Activated naive CD8-positive, alpha-beta T cell treated with anti-CD3 and anti-CD28 coated beads for 36 hours (primary cell): ENCODE results near the gene XRCC1. TPM values are rescaled to one million over a fixed set of nuclear protein-coding genes. Genes with fewer than 3 reads are reported as not detected.
"Not testable (repeated sequence)": the region's sequence is repeated elsewhere in the genome, so short reads cannot be mapped to it uniquely, and the experiment has no call there.

ENCODE experiments used
- DNase-seq: peaks from one replicate; pipeline ENCODE4 v3.0.0; 2021
- H3K27ac Mint-ChIP-seq: one replicate; pipeline ENCODE4 v1.8.0; 2022; ENCODE audit warnings: mild to moderate bottlenecking, moderate library complexity, mixed read lengths
- H3K27me3 Mint-ChIP-seq: one replicate; pipeline ENCODE4 v1.8.0; 2022; ENCODE audit warnings: mild to moderate bottlenecking, mixed read lengths
- H3K36me3 Mint-ChIP-seq: one replicate; pipeline ENCODE4 v1.8.0; 2021; ENCODE audit warnings: mild to moderate bottlenecking, mixed read lengths
- H3K4me1 Mint-ChIP-seq: one replicate; pipeline ENCODE4 v1.8.0; 2021; ENCODE audit warnings: mixed read lengths
- H3K4me3 Mint-ChIP-seq: one replicate; pipeline ENCODE4 v1.8.0; 2022; ENCODE audit warnings: mild to moderate bottlenecking, moderate library complexity, mixed read lengths
- H3K9me3 Mint-ChIP-seq: one replicate; pipeline ENCODE4 v1.8.0; 2022; ENCODE audit warnings: mixed read lengths
- total RNA-seq, 2 experiments: library from RNA; stranded (reverse); gene quantifications; one replicate each; pipeline ENCODE4 v1.2.3, GENCODE V29; 2021

XRCC1 gene
- total RNA-seq, 2 experiments from 2014 or later, result 35.4 to 36.8 TPM

DNA sequence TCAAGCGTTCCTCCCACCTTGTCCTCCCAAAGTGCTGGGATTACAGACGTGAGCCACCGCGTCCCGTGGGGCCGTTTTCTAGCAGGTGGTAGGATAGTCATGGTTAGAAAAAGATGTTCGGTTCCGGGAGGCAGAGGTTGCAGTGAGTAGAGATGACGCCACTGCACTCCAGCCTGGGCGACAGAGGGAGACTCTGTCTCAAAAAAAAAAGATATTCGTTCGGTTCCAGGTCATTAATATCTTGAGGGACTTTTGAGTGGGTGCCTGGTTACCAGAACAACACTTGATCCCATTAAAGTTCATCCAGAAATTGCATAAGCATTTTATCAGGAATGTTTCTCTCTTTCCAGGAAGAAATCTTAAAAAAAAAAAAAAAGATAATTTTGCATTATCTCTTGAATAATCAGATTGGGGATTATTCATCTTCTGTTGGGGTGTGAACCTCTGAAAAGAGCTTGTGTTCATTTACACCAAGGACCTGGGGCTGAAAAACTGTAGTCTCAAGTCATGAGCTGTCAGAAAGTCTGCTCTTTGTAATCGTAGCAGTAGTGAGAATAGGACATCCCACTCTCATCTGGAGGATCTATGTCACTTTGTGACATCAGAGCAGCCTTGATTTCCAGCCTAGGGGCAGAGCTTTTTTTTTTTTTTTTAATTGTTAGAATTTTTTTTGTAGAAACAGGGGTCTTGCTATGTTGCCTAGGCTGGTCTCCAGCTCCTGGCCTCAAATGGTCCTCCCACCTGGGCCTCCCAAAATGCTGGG lies 47.3 kb downstream of the XRCC1 start:
- peaks cover 27% of the 10 kb centered on the region for H3K4me1 Mint-ChIP-seq
- peaks cover 2% of the 10 kb centered on the region for H3K36me3 Mint-ChIP-seq
- H3K9me3 Mint-ChIP-seq, result no peaks in the 10 kb centered on the region
- H3K27me3 Mint-ChIP-seq, result no peaks in the 10 kb centered on the region
- DNase-seq, result no peak
- H3K4me3 Mint-ChIP-seq, result no peak overlapping the region
- no peak overlapping the region for H3K27ac Mint-ChIP-seq

DNA sequence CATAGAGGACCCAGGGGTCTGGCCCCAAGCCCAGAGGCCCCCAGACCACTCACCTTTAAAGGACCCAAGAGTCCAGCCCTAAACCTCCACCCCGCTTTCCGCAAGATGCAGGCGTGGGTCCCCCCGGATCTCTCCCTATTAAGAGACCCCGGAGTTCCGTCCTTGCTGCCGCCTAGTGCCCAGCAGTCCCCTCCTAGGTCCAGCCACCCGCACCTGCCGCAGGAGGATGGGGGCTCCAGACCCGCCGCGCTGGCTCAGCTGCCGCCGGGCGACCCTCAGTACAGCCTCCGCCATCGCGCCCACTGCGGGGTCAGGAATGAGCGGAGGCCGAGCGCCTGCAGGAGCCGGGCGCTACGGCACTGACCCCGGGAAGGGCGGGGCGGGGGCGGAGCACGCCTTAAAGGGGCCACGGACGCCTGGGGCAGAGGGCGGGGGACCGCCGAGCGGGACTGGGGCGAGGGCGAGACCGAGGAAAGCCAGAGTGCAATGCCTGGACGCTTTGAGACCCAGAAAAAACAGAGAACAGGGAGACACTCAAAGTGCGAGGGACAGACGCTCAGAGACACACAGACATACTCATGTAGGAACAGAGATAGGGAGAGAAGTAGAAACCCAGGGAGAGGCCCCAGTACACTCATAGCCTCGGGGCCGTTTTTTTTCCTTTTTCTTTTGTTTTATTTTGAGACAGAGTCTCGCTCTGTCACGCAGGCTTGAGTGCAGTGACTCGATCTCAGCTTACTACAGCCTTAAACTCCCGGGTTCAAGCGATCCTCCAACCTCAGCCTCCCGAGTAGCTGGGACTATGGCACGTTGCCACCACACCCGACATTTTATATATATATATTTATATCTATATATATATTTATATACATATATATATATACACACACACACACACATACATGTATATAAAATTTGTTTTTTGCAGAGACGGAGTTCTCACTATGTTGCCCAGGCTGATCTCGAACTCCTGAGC lies 48.2 kb downstream of the XRCC1 start, which contains the start of gene ETHE1:
Gene ETHE1 (minus strand): TSS at position 318 of the 976 bp plus-strand sequence. CDS start 24 bp downstream, at position 294.
- peak; percentile 83 for DNase-seq
- H3K4me1 Mint-ChIP-seq, result peaks cover 23% of the 10 kb centered on the region
- no peaks in the 10 kb centered on the region for H3K27me3 Mint-ChIP-seq
- H3K27ac Mint-ChIP-seq, result peak within 1 kb of the TSS; percentile 92
- H3K36me3 Mint-ChIP-seq, result peaks cover 5% of the 10 kb centered on the region
- peak within 1 kb of the TSS; percentile 94 for H3K4me3 Mint-ChIP-seq
- no peaks in the 10 kb centered on the region for H3K9me3 Mint-ChIP-seq

DNA sequence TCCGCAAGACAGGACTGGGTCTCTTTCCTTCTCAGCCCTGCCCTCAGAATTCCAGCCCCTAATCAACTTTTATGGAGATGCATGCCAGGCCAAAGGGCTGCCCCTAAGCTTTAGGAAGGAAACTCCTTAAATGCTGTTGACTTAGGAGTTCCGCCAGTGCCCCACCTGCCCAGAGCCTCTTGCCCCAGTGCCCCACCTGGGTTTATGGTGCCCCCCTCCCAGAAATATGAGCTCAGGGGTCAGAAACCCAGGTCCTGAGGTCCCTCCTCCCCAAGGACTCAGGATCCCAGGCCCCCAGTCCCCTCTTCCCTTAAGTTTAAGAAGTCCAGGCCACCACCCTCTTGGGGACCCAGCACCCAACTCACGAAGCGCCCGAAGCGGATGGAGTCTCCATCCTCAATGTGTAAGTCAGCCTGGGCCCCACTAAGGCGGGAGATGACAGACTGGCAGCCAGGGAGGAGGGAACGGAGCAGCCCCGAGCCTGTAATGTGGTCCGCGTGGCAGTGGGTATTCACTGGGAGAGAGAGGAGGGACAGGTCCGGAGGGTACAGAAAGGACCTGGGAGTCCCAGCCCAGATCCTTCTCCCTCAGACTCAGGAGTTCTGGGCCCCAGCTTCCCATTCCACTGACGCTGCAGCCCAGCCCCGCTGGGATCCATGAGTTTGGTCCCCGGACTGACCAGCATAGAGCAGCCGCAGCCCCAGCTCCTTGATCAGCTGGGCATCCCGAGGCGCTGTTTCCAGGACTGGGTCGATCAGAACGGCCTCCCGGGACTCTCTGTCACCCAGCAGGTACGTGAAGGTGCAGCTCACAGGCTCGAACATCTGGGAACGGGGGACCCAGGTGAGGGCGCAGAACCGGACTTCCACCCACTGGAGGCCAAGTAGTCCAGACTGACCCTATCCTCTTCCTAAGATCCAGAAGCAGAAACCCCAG lies 49.2 kb downstream of the XRCC1 start:
- peak overlapping the region; percentile 92 for H3K27ac Mint-ChIP-seq
- H3K36me3 Mint-ChIP-seq, result peaks cover 5% of the 10 kb centered on the region
- DNase-seq, result peak; percentile 34
- H3K4me1 Mint-ChIP-seq, result peaks cover 23% of the 10 kb centered on the region
- H3K4me3 Mint-ChIP-seq, result peak overlapping the region; percentile 94
- H3K27me3 Mint-ChIP-seq, result no peaks in the 10 kb centered on the region
- H3K9me3 Mint-ChIP-seq, result no peaks in the 10 kb centered on the region

DNA sequence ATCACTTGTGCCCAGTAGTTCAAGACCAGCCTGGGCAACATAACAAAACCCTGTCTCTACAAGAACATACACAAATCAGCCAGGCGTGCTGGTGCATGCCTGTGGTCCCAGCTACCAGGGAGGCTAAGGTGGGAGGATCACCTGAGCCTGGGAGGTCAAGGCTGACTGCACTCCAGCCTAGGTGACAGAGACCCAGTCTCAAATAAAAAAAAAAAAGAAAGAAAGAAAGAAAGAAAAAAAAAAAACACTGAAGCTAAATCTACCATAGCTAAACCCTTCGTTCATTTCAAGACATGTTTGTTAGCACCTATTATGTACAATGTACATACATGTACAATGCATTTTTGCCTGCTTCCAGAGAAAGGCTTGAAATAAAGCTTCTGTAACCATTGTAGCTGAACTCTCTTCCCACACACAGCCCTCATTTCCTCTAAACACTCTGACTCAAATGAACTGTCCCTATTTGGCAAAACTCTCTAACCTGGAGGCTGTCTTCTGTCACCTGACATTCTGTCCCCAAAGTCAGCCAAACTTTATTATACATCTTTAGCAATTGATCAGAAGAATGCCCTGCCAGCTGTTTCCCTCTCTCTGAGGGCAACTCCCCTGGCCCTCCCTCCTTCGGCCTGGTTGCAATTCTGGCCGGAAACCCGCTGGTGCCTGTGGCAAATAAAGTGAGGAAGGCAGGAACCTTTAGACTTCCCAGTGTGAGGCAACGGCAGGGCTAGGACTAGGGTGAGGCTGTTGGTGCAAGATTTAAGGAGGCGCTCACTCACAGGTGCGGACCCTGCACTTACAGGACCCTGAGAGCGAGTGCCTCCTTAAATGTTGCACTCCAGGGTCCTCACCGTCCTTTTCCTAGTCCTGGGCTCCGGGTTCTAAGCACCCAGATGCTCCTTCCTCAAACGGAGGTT lies 50.1 kb downstream of the XRCC1 start:
- Mint-ChIP-seq H3K36me3 (peaks cover 5% of the 10 kb centered on the region), H3K27me3 (no peaks in the 10 kb centered on the region), H3K4me1 (peaks cover 23% of the 10 kb centered on the region), H3K4me3 (peak overlapping the region; percentile 94), H3K27ac (peak overlapping the region; percentile 92), H3K9me3 (no peaks in the 10 kb centered on the region)
- DNase-seq, result peak; percentile 26

DNA sequence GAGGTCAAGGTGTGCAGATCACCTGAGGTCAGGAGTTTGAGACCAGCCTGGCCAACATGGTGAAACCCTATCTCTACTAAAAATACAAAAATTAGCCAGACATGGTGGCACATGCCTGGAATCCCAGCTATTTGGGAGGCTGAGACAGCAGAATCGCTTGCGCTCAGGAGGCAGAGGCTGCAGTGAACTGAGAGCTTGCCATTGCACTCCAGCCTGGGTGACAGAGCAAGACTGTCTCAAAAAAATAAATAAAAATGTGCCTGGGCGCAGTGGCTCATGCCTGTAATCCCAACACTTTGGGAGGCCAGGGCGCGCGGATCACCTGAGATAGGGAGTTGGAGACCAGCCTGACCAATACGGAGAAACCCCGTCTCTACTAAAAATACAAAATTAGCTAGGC lies 51.6 kb downstream of the XRCC1 start:
- not testable (repeated sequence) for H3K27me3 Mint-ChIP-seq, DNase-seq, H3K9me3 Mint-ChIP-seq, H3K27ac Mint-ChIP-seq, H3K4me3 Mint-ChIP-seq, H3K36me3 Mint-ChIP-seq
- H3K4me1 Mint-ChIP-seq, result peaks cover 32% of the 10 kb centered on the region

DNA sequence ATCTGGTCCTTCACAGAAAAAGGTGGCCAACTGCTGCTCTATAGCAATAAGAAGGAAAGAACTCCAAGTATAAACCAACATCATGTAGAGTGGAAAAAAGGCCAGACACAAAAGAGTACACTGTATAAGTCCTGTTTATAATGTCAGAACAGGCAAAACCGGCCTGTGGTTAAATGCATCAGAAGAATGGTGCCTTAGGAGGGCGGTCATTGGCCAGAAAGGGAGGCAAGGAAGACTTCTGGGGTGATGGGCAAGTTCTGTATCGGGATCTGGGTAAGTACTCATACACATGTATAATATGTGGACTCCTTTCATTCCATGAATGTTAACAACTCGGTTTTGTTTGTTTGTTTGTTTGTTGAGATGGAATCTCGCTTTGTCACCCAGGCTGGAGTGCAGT lies 52.4 kb downstream of the XRCC1 start:
- DNase-seq, result no peak
- H3K36me3 Mint-ChIP-seq, result peaks cover 5% of the 10 kb centered on the region
- peaks cover 32% of the 10 kb centered on the region for H3K4me1 Mint-ChIP-seq
- H3K4me3 Mint-ChIP-seq, result no peak overlapping the region
- H3K27ac Mint-ChIP-seq, result peak overlapping the region; percentile 63
- H3K9me3 Mint-ChIP-seq, result no peaks in the 10 kb centered on the region
- H3K27me3 Mint-ChIP-seq, result no peaks in the 10 kb centered on the region

DNA sequence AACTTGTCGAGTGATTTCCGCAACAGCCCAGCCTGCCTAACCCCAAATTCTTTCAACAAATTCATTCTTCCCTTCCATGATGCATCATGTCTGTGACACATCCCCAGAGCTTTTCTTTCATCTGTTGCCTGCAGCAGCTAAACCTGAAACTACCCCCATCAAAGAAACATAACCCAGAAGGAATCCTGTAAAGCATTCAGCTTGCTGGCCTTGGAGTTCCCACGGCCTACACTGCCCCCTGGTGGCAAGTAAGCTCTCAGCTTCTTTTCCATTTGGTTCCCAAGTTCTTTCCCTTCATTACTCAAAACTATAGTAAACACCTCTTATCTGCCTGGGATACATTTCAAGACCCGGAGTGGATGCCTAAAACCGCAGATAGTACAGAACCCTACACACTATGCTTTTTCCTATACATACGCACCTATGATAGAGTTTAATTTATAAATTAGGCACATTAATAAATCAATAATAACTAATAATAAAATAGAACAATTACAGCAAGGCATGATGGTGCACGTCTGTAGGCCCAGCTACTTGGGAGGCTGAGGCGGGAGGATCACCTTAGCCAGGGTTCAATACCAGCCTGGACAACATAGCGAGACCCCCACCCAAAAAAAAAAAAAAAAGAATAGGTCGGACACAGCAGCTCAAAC lies 55.8 kb downstream of the XRCC1 start:
- H3K36me3 Mint-ChIP-seq, result peaks cover 5% of the 10 kb centered on the region
- peaks cover 22% of the 10 kb centered on the region for H3K4me1 Mint-ChIP-seq
- H3K27ac Mint-ChIP-seq, result peak overlapping the region; percentile 68

DNA sequence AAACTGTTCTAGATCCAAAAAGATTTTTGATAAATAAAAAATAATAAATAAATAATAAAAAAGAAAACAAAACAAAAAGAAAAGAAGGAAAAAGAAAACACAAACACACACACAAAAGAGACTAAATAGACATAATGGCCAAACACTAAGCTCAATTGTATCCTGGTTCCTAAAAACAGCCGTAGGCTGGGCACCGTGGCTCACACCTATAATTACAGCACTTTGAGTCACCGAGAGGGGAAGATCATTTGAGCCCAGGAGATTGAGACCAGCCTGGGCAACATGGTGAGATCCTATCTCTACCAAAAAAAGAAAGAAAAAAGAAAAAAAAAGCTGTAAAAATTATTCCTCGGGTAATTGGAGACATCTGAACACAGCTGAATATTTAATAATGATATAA lies 57.3 kb downstream of the XRCC1 start:
- Mint-ChIP-seq H3K27ac (no peak overlapping the region), H3K9me3 (no peaks in the 10 kb centered on the region)

More for the DNA sequence above, 55.8 kb downstream of the XRCC1 start:
- peak; percentile 73 for DNase-seq
- Mint-ChIP-seq H3K9me3 (no peaks in the 10 kb centered on the region), H3K4me3 (no peak overlapping the region), H3K27me3 (no peaks in the 10 kb centered on the region)

DNA sequence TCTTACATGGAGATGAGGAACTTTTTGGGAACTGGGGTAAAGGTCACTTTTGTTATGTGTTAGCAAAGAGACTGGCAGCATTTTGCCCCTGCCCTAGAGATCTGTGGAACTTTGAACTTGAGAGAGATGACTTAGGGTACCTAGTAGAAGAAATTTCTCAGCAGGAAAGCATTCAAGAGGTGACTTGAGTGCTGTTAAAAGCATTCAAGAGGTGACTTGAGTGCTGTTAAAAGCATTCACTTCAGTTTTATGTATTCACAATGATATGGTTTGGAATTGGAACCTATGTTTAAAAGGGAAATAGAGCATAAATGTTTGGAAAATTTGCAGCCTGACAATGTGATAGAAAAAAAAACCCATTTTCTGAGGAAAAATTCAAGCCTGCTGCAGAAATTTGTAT lies 62.9 kb downstream of the XRCC1 start:
- H3K9me3 Mint-ChIP-seq, result not testable (repeated sequence)

More for the DNA sequence above, 57.3 kb downstream of the XRCC1 start:
- DNase-seq, result no peak
- H3K36me3 Mint-ChIP-seq, result peaks cover 9% of the 10 kb centered on the region
- H3K4me3 Mint-ChIP-seq, result no peak overlapping the region
- no peaks in the 10 kb centered on the region for H3K27me3 Mint-ChIP-seq
- H3K4me1 Mint-ChIP-seq, result peaks cover 19% of the 10 kb centered on the region

DNA sequence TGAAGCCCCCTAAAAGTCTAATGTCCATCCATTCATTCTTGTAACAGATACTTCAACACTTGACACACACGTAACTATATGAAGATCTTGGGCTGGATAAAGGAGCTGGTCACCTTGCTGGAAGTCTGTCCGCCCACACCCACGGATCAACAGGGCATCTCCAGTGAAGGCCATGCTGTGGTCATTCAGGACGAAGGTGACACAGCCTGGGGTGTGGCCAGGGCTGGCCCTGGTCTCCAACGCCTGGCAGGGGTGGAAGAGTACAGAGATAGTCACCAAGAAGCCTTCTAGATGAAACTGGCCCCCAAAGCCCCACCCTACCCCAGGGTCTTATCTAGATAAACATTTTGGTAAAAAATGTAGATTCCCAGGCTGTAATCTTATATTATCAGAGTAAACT lies 64.0 kb downstream of the XRCC1 start:
- no peak for DNase-seq
- no peak overlapping the region for H3K27ac Mint-ChIP-seq
- no peaks in the 10 kb centered on the region for H3K27me3 Mint-ChIP-seq
- peaks cover 4% of the 10 kb centered on the region for H3K4me1 Mint-ChIP-seq
- no peak overlapping the region for H3K4me3 Mint-ChIP-seq
- H3K9me3 Mint-ChIP-seq, result no peaks in the 10 kb centered on the region
- H3K36me3 Mint-ChIP-seq, result peaks cover 9% of the 10 kb centered on the region

More for the DNA sequence above, 62.9 kb downstream of the XRCC1 start:
- not testable (repeated sequence) for DNase-seq, H3K4me3 Mint-ChIP-seq, H3K4me1 Mint-ChIP-seq, H3K36me3 Mint-ChIP-seq, H3K27ac Mint-ChIP-seq, H3K27me3 Mint-ChIP-seq

DNA sequence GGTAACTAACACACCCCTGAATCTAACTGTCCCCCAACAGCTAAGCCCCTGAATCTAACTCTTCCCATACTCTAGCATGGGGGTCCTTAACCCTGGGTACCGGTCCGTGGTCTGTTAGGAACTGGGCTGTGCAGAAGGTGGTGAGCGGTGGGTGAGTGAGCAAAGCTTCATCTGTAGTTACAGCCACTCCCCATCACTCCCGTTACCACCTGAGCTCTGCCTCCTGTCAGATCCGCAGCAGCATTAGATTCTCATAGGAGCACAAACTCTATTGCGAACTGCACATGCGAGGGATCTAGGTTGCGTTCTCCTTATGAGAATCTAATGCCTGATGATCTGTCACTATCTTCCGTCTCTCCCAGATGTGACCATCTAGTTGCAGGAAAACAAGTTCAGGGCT lies 64.6 kb downstream of the XRCC1 start:
- Mint-ChIP-seq H3K9me3 (no peaks in the 10 kb centered on the region), H3K27me3 (no peaks in the 10 kb centered on the region), H3K4me3 (no peak overlapping the region), H3K36me3 (peaks cover 9% of the 10 kb centered on the region), H3K27ac (no peak overlapping the region), H3K4me1 (peaks cover 1% of the 10 kb centered on the region)
- DNase-seq, result no peak

DNA sequence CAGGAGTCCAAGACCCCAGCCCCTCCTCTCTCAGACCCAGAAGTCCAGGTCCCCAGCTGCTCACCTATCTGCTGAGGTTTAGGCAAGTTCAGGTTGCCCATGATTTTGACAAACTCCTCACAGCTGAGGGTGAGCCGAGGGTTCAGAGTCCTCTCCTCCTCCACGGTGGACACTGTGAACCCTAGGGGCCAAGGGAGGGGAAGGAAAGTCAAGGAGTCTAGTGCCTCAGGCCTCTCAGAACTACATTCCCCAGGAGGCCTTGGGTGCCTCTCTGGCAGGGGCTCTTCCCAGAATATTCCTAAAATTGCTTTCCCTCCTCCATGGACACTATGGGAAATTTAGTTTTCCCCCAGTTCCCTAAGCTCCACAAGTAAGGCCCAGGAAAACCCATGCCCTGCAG lies 67.4 kb downstream of the XRCC1 start:
- Mint-ChIP-seq H3K9me3 (no peaks in the 10 kb centered on the region), H3K27me3 (no peaks in the 10 kb centered on the region), H3K27ac (no peak overlapping the region), H3K4me1 (peaks cover 13% of the 10 kb centered on the region), H3K36me3 (peaks cover 6% of the 10 kb centered on the region), H3K4me3 (no peak overlapping the region)
- DNase-seq, result no peak

DNA sequence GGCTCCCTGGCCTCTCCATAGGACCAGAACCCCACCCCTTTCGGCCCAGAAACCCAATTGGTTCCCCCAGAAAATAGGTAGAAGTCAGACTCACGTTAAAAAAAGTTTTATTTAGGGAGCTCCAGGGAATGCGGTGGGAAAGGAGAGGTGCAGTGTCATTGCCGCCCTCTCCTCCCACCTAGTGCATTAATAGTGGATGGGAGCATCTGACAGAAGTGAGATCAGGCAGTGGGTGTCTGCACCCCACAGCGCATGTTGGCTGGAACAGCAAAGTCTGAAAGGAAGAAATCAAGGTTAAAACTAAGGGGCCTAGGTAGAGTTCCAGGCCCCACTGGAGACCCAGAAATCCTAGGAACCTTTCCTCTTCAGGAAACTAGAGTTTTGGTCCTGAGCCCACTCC lies 68.7 kb downstream of the XRCC1 start:
- H3K27ac Mint-ChIP-seq, result no peak overlapping the region
- H3K27me3 Mint-ChIP-seq, result no peaks in the 10 kb centered on the region
- H3K36me3 Mint-ChIP-seq, result peaks cover 10% of the 10 kb centered on the region
- peaks cover 20% of the 10 kb centered on the region for H3K4me1 Mint-ChIP-seq
- H3K9me3 Mint-ChIP-seq, result no peaks in the 10 kb centered on the region
- DNase-seq, result no peak
- no peak overlapping the region for H3K4me3 Mint-ChIP-seq
